ENCODE results near the gene CORO2B.

- TF ChIP-seq EZH2phosphoT487 (IDR thresholded peaks at IDR 0.05; ENCODE audit: unreplicated experiment), result no peak
- TF ChIP-seq REST (IDR thresholded peaks at IDR 0.05; ENCODE audit: unreplicated experiment), result no peak
- TF ChIP-seq CTCF (conservative IDR thresholded peaks at IDR 0.05; ENCODE audit: low read depth in 2 of 2), result no peak
These were observed 30.0 kb downstream of the CORO2B start for GRCh38 chr15:68608844-68609232.

Data from GM23338 (cell line).